ENCODE results near the gene TRPV6.

The TRPV6 gene

DNA sequence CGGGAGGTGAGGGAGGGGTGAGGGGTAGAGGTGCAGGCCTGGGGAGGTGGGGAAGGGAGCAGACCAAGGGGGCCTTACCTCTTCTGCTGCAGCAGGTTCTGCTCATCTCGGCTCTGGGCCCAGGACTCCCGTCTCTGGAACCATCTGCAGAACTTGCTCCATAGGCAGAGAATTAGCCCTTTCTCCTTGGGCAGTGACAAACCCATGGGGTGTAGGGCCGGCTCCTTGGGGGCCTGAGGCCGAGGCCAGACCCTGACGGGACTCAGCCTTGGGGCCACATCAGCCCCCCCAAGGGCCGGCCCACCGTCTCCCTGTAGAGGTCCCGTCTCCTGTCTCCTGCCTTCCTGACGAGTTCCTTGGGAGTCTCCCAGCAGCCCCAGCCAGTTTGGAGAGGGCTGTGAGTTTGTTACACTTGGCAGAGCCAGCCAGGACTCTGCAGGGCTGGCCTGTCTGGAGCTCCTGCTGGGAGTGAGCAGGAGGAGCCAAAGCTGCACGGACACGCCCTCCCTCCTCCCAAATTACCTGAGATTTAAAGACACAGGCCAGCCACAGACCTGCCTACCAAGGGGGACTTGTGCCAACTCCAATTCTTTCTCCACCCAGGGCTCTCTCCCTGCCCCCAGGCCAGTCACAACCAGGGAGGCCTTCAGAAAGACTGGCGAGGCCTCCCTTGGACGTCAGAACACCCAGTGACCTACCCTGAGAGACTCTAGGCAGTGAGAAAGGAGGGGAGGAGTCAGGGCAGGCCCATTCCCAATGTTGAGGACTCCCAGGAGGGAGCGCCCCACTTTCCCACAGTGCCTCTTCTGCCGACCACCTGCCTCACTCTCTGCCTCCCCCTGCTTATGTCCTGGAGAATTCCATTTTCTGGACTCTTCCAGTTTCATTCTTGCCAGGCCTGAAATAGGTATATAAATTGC is at the start of gene TRPV6:
Gene TRPV6 (minus strand): TSS at position 435 of the 920 bp plus-strand sequence.
- Histone ChIP-seq H3K4me1 (ENCODE audit: low read length) (no peaks in the 10 kb centered on the region), H3K4me2 (ENCODE audit: low read depth, low read length) (no peak within 1 kb of the TSS), H3K27me3 (replicated peaks; ENCODE audit: insufficient read depth, low read length) (no peaks in the 10 kb centered on the region), H3K9ac (ENCODE audit: low read length) (no peak within 1 kb of the TSS), H3K36me3 (replicated peaks; ENCODE audit: insufficient read depth, low read length) (no peaks in the 10 kb centered on the region), H4K20me1 (ENCODE audit: insufficient read depth, low read length) (no peaks in the 10 kb centered on the region), H2AFZ (ENCODE audit: low read length) (no peak within 1 kb of the TSS), H3K9me3 (replicated peaks; ENCODE audit: insufficient read depth, low read length) (no peaks in the 10 kb centered on the region), H3F3A (ENCODE audit: insufficient read depth, low read length) (no peaks in the 10 kb centered on the region), H3K79me2 (ENCODE audit: low read length) (no peaks in the 10 kb centered on the region), H3K4me3 (ENCODE audit: low read length) (no peak within 1 kb of the TSS), H3K27ac (ENCODE audit: low read length) (no peak within 1 kb of the TSS), H3K9me2 (replicated peaks; ENCODE audit: insufficient read depth, low read length) (no peaks in the 10 kb centered on the region)
- no peak for DNase-seq
- TF ChIP-seq, protein P1, sequence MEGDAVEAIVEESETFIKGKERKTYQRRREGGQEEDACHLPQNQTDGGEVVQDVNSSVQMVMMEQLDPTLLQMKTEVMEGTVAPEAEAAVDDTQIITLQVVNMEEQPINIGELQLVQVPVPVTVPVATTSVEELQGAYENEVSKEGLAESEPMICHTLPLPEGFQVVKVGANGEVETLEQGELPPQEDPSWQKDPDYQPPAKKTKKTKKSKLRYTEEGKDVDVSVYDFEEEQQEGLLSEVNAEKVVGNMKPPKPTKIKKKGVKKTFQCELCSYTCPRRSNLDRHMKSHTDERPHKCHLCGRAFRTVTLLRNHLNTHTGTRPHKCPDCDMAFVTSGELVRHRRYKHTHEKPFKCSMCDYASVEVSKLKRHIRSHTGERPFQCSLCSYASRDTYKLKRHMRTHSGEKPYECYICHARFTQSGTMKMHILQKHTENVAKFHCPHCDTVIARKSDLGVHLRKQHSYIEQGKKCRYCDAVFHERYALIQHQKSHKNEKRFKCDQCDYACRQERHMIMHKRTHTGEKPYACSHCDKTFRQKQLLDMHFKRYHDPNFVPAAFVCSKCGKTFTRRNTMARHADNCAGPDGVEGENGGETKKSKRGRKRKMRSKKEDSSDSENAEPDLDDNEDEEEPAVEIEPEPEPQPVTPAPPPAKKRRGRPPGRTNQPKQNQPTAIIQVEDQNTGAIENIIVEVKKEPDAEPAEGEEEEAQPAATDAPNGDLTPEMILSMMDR (IDR thresholded peaks at IDR 0.05; ENCODE audit: low read length), result no peak
- TF ChIP-seq EZH2phosphoT487 (IDR thresholded peaks at IDR 0.05; ENCODE audit: low read length) (no peak), EZH2 (optimal IDR thresholded peaks at IDR 0.05; ENCODE audit: low read depth, low read length) (no peak)

DNA sequence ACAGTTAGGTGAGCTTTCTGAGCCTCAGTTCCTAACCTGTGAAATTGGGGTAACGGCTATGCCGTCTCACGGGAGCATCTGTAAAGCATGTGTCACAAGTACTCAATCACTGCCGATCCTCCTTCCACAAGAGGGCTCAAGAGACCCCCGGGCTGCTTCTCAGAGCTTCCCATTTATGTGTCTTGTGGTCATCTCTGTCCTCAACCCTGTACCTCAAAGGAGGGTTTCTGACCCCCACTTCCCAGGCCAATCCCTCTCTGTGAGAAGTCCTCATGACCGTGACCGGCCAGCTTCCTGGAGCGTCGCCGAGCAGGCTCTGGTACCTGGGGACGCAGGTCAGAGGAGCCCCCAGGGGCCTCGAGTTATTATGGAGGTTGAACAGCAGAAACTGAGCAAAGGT is 48.5 kb upstream of the TRPV6 start:
- no peak overlapping the region for H3K9ac ChIP-seq (ENCODE audit: low read length)
- DNase-seq, result no peak
- no peaks in the 10 kb centered on the region for H3F3A ChIP-seq (ENCODE audit: insufficient read depth, low read length)
- H3K9me2 ChIP-seq (replicated peaks; ENCODE audit: insufficient read depth, low read length), result no peaks in the 10 kb centered on the region
- no peaks in the 10 kb centered on the region for H3K4me1 ChIP-seq (ENCODE audit: low read length)
- H3K9me3 ChIP-seq (replicated peaks; ENCODE audit: insufficient read depth, low read length), result no peaks in the 10 kb centered on the region
- H3K79me2 ChIP-seq (ENCODE audit: low read length), result no peaks in the 10 kb centered on the region
- no peak overlapping the region for H3K27ac ChIP-seq (ENCODE audit: low read length)
- no peaks in the 10 kb centered on the region for H4K20me1 ChIP-seq (ENCODE audit: insufficient read depth, low read length)
- no peak overlapping the region for H3K4me2 ChIP-seq (ENCODE audit: low read depth, low read length)
- no peak overlapping the region for H2AFZ ChIP-seq (ENCODE audit: low read length)
- no peaks in the 10 kb centered on the region for H3K27me3 ChIP-seq (replicated peaks; ENCODE audit: insufficient read depth, low read length)
- TF ChIP-seq, protein P1 (IDR thresholded peaks at IDR 0.05; ENCODE audit: low read length), result no peak
- TF ChIP-seq EZH2 (optimal IDR thresholded peaks at IDR 0.05; ENCODE audit: low read depth, low read length), result no peak
- no peak for TF ChIP-seq EZH2phosphoT487 (IDR thresholded peaks at IDR 0.05; ENCODE audit: low read length)
- H3K36me3 ChIP-seq (replicated peaks; ENCODE audit: insufficient read depth, low read length), result no peaks in the 10 kb centered on the region
- no peak overlapping the region for H3K4me3 ChIP-seq (ENCODE audit: low read length)

DNA sequence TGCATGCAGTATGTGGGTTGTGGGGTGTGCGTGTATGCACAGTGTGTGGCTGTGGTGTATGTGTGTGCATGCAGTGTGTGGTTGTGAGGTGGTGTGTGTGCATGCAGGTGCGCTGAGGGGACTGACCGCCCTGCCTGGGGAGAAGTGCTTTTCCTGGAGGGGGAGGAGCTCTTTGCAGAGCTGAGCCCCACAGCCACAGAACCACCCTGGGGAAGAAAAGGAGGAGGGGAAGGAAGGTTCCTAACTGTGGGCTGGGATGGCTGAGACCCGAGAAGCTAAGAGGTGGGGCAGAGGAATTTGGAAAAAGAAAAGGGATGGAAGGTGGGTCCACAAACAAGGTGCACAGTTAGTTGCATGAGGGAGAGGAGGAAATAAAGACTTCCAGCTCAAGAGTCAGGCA is 48.1 kb upstream of the TRPV6 start, which contains the start of gene TRPV5:
Gene TRPV5 (minus strand): TSS at position 123 of the 400 bp plus-strand sequence. CDS start 287 bp downstream, outside the sequence.
- Histone ChIP-seq H3K9me3 (replicated peaks; ENCODE audit: insufficient read depth, low read length) (no peaks in the 10 kb centered on the region), H3K4me1 (ENCODE audit: low read length) (no peaks in the 10 kb centered on the region), H3K9me2 (replicated peaks; ENCODE audit: insufficient read depth, low read length) (no peaks in the 10 kb centered on the region), H3K4me3 (ENCODE audit: low read length) (no peak within 1 kb of the TSS), H3F3A (ENCODE audit: insufficient read depth, low read length) (no peaks in the 10 kb centered on the region), H3K27ac (ENCODE audit: low read length) (no peak within 1 kb of the TSS), H3K79me2 (ENCODE audit: low read length) (no peaks in the 10 kb centered on the region), H3K27me3 (replicated peaks; ENCODE audit: insufficient read depth, low read length) (no peaks in the 10 kb centered on the region), H4K20me1 (ENCODE audit: insufficient read depth, low read length) (no peaks in the 10 kb centered on the region), H3K36me3 (replicated peaks; ENCODE audit: insufficient read depth, low read length) (no peaks in the 10 kb centered on the region), H3K4me2 (ENCODE audit: low read depth, low read length) (no peak within 1 kb of the TSS), H3K9ac (ENCODE audit: low read length) (no peak within 1 kb of the TSS), H2AFZ (ENCODE audit: low read length) (no peak within 1 kb of the TSS)
- no peak for DNase-seq
- TF ChIP-seq EZH2phosphoT487 (IDR thresholded peaks at IDR 0.05; ENCODE audit: low read length) (no peak), EZH2 (optimal IDR thresholded peaks at IDR 0.05; ENCODE audit: low read depth, low read length) (no peak)
- TF ChIP-seq, protein P1 (IDR thresholded peaks at IDR 0.05; ENCODE audit: low read length), result no peak
